GM19099 (cell line): ENCODE measurements around the gene ASAP3.

Experiments used
- POLR2A ChIP-seq: IDR thresholded peaks from 3 replicates; pipeline ENCODE4 v1.6.1; 2011; ENCODE audit warnings: low read depth; ENCODE audit not compliant: insufficient read length; ENCODE audit errors: extremely low read depth

ASAP3 gene

DNA sequence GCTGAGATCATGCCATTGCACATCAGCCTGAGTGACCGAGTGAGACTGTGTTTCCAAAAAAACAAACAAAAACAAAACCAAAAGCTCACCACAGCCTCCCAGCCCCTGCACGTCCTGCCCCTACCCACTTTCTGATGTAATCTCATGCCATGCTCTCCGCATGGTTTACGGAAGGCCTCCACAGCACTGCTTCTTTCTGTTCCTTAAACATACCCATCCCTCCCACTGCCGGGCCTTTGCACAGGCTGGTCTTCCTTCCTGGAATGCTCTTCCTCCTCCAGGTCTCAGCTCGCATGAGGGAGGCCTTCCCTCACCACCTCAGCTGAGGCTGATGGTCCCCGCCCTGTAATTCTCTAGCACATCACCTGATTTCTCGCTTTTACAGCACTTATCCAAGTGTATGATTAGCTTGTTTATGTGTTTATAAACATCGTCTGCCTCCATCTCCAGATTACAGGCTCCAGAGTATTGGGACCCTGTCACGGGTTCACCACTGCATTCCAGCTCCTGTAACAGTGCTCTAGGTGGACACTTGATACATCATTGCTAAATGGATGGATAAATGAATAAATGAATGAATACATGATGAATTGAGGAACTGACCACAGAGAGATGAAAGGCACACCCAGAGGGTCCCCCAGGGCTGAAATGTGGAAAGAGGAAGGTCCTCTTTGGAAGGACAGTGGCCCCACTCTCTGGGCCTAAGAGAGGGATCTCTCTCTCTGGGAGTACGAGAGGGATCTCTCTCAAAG is 81.5 kb downstream of the ASAP3 start:
- no peak for TF ChIP-seq POLR2A

DNA sequence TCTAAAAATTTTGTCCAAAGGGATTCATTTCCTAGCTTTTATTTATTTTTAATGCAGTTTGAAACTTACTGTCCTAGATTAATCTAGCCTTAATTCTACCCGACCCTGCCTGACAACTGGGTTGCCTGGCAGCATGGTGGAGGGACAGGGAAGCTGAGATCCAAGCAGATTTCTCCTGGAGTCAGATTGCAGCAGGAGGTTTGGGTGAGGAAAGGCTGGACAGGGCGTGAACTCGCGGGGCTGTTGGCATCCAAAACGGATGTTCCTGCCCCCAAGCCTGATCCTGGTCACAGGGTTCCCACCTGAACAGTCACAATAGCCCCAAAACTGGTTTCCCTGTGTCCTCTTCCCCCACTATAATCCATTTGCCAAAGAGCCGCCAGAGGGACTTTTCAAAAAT is 82.7 kb downstream of the ASAP3 start:
- no peak for TF ChIP-seq POLR2A

DNA sequence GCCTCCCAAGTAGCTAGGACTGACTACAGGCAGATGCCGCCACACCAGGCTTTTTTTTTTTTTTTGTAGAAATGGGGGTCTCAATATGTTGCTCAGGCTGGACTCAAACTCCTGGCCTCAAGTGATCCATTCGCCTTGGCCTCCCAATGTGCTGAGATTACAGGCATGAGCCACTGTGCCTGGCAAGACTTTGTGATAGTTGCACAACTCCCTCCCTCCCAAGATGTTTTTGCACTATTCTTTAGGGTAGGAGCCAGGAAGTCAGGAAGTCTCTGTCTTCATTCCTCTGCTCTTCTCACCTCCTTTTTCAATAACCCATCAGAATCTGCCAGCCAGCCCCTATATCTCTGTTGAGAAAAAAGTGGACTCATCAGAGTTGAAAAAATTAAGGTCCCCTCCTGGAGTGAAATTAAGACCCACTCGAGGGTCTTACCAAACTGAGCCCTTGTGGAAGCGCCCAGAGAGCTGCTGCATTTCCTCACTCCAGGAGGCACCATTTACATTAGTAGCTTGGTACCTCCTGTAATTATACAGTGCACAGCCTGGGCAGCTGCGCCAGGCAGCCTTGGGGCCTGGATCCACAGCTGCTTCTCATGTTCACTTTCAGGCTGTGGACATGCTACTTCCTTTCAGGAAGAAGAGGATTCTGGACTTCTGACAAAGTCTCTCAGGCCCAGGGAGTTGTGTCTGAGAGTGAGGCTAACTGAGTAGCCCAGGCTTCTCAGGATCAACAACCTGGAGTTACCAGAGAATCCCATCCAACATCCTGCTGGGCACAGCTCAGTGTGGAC is 83.5 kb downstream of the ASAP3 start:
- TF ChIP-seq POLR2A: no peak

DNA sequence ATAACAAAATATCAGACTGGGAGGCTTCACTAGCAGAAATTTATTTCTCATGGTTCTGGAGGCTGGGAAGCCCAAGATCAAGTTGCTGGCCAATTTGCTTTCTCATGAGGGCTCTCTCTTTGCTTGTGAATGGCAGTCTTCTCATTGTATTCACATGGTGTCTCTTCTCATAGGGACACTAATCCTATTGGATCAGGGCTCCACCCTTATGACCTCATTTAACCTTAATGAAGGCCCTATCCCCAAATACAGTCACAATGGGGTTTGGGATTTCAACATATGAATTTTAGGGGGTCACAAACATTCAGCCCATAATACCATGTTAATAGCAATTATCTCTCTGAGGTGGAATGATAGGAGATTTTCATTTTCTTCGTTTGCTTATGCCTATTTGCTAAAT is 84.8 kb downstream of the ASAP3 start:
- no peak for TF ChIP-seq POLR2A

GRCh38 chr1:23397908-23398307 is 86.1 kb downstream of the ASAP3 start:
- TF ChIP-seq POLR2A: no peak

DNA sequence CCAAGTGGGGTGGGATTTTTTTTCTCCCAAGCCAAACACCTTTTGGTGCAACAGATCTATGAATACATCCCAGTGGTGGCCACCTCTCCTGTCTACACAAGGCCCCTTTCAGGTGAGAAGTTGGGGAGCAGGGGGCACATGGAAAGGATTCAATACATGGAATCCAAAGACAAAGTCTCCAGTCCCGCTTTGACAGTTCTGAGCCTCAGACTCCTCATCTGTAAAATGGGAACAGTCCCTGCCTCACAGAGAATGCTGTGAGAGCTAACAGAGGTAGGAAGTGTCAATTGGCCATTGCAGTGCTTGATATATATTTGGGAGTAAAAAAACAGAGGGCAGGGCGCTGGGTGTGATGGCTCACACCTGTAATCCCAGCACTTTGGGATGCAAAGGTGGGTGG is 87.6 kb downstream of the ASAP3 start:
- TF ChIP-seq POLR2A: no peak

DNA sequence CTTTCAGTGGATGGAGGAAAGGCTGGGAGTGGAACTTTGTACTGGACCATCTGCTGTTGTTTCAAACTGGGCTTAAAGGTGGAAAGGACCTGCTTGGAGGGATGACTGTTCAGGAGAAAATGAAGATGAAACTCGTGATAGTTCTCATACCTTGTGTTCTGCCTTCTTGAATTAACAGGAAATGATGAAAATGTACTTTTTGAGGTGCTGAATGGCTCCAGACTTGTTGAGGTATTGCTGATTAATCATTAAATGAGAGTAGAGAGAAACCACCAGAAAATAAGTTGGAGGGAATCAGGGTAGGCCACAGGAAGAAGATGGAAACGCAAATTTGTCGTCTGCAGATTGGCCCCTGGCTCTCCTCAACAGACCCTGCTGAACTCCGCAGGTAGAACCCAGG is 88.1 kb downstream of the ASAP3 start:
- TF ChIP-seq POLR2A: no peak

- no peak for TF ChIP-seq POLR2A
These were observed 88.7 kb downstream of the ASAP3 start for GRCh38 chr1:23395154-23395724.

- no peak for TF ChIP-seq POLR2A
These were observed 89.3 kb downstream of the ASAP3 start for GRCh38 chr1:23394684-23395083.

DNA sequence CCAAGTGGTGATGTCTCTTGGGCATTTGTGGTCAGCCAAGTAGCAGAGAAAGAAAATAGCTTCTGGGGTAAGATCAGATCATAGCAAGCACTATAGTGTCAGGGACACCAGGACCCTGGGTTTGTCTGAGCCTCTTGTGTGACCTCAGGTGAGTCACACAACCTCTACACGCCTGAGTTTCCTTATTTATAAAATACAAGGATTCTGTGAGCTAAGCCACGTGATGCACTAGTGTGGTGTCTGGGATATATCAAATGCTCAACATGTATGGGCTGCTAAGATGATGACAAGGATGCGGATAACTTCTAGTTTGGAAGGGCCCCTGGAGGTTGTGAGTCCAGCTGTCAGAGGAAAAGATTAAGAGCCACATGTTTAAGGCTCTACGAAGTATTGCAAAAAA is 89.8 kb downstream of the ASAP3 start:
- TF ChIP-seq POLR2A: no peak

DNA sequence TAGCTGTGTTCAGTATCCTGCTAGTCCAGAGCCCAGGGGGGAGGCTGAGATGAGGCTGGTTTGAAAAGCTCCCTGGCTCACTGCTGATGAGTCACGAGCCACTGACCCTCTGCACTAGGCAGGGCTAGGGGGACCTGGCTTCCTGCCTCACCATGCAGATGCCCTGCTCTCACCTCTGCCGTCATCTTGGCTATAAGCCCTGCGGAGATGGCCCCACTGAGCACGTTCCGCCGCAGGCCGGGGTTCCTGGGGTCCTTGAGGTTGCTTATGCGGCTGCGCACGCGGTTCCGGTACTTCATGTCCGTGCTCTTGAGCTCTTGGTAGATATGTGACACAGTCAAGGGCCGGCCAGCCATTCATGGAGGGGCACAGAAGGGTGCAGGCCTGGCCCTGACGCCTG is 90.3 kb downstream of the ASAP3 start:
- TF ChIP-seq POLR2A: no peak

DNA sequence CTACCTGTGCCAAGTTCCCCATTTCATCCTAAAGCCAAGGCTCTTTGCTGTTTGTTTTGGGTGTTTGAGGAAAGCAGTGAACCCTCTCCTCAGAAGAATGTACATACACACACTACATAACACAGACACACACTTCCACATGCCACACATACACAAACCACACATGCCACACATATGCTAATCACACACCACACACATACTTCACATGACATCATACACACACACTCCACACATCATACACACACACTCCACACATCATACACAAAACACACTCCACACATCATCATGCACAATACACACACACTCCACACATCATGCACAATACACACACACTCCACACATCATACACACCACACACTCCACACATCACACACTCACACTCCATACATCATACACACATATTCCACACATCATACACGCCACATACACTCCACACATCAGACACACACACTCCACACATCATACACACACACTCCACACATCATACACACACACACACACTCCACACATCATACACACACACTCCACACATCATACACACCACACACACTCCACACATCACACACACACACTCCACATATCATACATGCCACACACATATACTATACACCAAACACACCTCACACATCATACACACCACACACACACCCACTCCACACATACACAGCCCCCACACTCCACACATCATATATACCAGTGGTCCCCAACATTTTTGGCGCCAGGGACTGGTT is 91.7 kb downstream of the ASAP3 start:
- TF ChIP-seq POLR2A: no peak

GRCh38 chr1:23389837-23390321 is 94.1 kb downstream of the ASAP3 start:
- no peak for TF ChIP-seq POLR2A

DNA sequence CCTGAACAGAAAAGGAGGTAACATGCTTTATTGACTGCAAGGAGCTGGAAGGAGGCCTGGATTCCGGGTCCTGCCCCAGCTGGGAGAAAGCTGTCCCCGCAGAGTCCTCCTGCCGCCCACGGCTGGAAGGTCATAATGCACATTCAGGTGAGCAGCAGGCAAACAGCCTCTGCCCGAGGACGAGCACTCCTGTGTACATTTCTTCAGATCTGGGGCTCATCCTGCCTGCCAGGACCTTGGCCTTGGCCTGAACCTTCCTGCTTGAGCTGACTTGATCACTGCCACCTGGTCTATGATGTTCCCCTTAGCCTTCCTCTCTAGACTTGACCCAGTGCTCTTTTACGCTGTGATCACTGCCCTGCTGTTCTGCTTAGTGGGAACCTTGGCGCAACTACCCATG is 96.5 kb downstream of the ASAP3 start:
- TF ChIP-seq POLR2A: no peak

DNA sequence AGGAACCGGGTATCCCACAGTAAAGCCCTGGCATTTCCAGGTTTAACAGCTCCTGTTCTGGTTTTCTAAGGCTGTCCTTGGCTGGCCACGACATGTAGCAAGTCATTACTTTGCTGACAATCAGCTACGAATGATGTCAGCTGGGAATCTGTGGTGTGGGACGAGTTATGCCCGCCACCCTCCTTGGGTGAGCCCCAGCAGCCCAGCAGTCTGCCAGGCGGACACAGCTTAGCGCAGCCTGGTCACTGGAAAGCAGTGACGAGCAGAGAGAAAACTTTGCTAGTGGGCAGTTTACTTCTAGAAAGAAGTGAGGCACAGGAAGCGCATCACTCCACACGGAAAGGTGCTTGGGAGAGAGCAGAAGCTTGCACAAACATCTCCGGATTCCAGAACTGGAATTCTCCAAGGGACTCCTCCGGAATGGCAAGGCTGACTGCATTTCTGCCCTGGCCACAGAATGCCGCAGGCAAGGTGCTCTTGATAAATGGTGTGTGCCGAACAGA is 98.8 kb downstream of the ASAP3 start:
- no peak for TF ChIP-seq POLR2A
